HepG2 (cell line): Measurements from ENCODE around the gene KDM3A. TPM values are rescaled to one million over a fixed set of nuclear protein-coding genes. Genes with fewer than 3 reads are reported as not detected.

Source experiments
- ATAC-seq: fragments of 200-7000 bp; cut with Tn5 transposase; 3 replicates; pipeline ENCODE4 v1.9.1; 2020; ENCODE audit warnings: mild to moderate bottlenecking, moderate library complexity
- BruUV-seq: library from RNA; stranded (reverse); fragments of 400-500 nt; replicated peaks from 2 replicates; lab custom pipeline; 2021; lab: Mats Ljungman, UMichigan
- CTCF ChIA-PET: fragments of 300-600 bp; formaldehyde crosslinking; extraction: SDS; loops from one replicate; lab custom pipeline; 2021; ENCODE audit warnings: low total read pairs, inconsistent platforms, low intra/inter-chr PET ratio; lab: Yijun Ruan, JAX
- POLR2A ChIA-PET: fragments of 350-600 bp; sonication (Branson Sonifier 250); formaldehyde crosslinking; loops from one replicate; lab custom pipeline; 2020; ENCODE audit warnings: antibody characterized with exemption, inconsistent platforms; lab: Yijun Ruan, JAX
- DNase-seq: peaks from one replicate; pipeline ENCODE4 v3.0.0-alpha.2; 2015; ENCODE audit warnings: low spot score
- FAIRE-seq: peaks from 3 replicates; lab custom pipeline; 2011; peaks lifted over from hg19 to GRCh38; lab: Jason Lieb, UNC
- H2AFZ ChIP-seq: one replicate; pipeline ENCODE4 v1.6.1; 2011; ENCODE audit warnings: low read length, inconsistent platforms
- H3K27ac ChIP-seq: fragments of 300-600 bp; 3 replicates; pipeline ENCODE4 v1.8.0; 2011; ENCODE audit warnings: mixed run types, mild to moderate bottlenecking, mixed read lengths, low read length, inconsistent platforms; ENCODE audit not compliant: insufficient read depth; ENCODE audit errors: extremely low read length
- H3K27me3 ChIP-seq, 2 experiments: fragments of 200-600 bp in 1 of 2; 2 replicates in 1 of 2; 3 replicates in 1 of 2; pipeline versions ENCODE4 v1.6.0 to v1.8.0; 2011; ENCODE audit warnings: low read length in 2 of 2, mild to moderate bottlenecking in 2 of 2, moderate library complexity in 2 of 2, inconsistent platforms in 1 of 2; ENCODE audit not compliant: insufficient read depth in 2 of 2, control insufficient read depth in 1 of 2
- H3K36me3 ChIP-seq, 2 experiments: fragments of 200-600 bp in 1 of 2; replicated peaks in 1 of 2; 2 replicates in 1 of 2; 3 replicates in 1 of 2; pipeline versions ENCODE4 v1.5.1 to v1.8.0; 2011; ENCODE audit warnings: low read length in 2 of 2, inconsistent platforms in 1 of 2; ENCODE audit not compliant: insufficient read depth in 2 of 2, control insufficient read depth in 1 of 2
- H3K4me1 ChIP-seq: 2 replicates; pipeline ENCODE4 v1.5.1; 2012; ENCODE audit warnings: low read length, inconsistent platforms; ENCODE audit not compliant: insufficient read depth
- H3K4me2 ChIP-seq: 2 replicates; pipeline ENCODE4 v1.6.0; 2011; ENCODE audit warnings: low read depth, low read length, inconsistent platforms
- H3K4me3 ChIP-seq, 3 experiments: fragments of 200-600 bp in 1 of 3; sonication (generic), shearing (Covaris generic) in 1 of 3; replicated peaks in 1 of 3; 2 replicates each; pipeline ENCODE4 v1.5.1; 2011 to 2016; ENCODE audit warnings: low read length in 3 of 3, inconsistent platforms in 2 of 3, low read depth in 2 of 3, mild to moderate bottlenecking in 2 of 3, control low read depth in 1 of 3, mixed read lengths in 1 of 3; ENCODE audit not compliant: insufficient read depth in 1 of 3
- H3K79me2 ChIP-seq: one replicate; pipeline ENCODE4 v1.6.1; 2011; ENCODE audit warnings: low read length, inconsistent platforms; ENCODE audit not compliant: insufficient read depth
- H3K9ac ChIP-seq: 2 replicates; pipeline ENCODE4 v1.6.0; 2011; ENCODE audit warnings: mild to moderate bottlenecking, low read depth, low read length, inconsistent platforms; ENCODE audit not compliant: insufficient read depth
- H3K9me3 ChIP-seq: 2 replicates; pipeline ENCODE4 v1.5.1; 2012; ENCODE audit warnings: mild to moderate bottlenecking, low read length
- H4K20me1 ChIP-seq: 2 replicates; pipeline ENCODE4 v1.6.0; 2011; ENCODE audit warnings: inconsistent platforms, mild to moderate bottlenecking, low read length, moderate library complexity; ENCODE audit not compliant: insufficient read depth
- BRCA1 ChIP-seq: sonication (generic); formaldehyde crosslinking; IDR thresholded peaks from 2 replicates; pipeline ENCODE4 v1.4.0; 2020; ENCODE audit warnings: missing genetic modification reagents
- DRAP1 ChIP-seq: IDR thresholded peaks from 2 replicates; pipeline ENCODE4 v1.6.1; 2016; ENCODE audit warnings: missing genetic modification reagents, missing compliant biosample characterization
- FOXC1 ChIP-seq: sonication (generic); formaldehyde crosslinking; IDR thresholded peaks from 2 replicates; pipeline ENCODE4 v1.8.0; 2022; ENCODE audit warnings: mild to moderate bottlenecking, missing genetic modification reagents, borderline replicate concordance
- HOXA9 ChIP-seq: sonication (generic); formaldehyde crosslinking; IDR thresholded peaks from 2 replicates; pipeline ENCODE4 v1.8.1; 2022; ENCODE audit warnings: missing genetic modification reagents, mild to moderate bottlenecking, moderate library complexity, borderline replicate concordance
- JARID2 ChIP-seq: sonication (generic); formaldehyde crosslinking; IDR thresholded peaks from 2 replicates; pipeline ENCODE4 v1.8.1; 2023; ENCODE audit warnings: missing genetic modification reagents, inconsistent platforms; ENCODE audit not compliant: insufficient replicate concordance
- KMT2B ChIP-seq: IDR thresholded peaks from 2 replicates; pipeline ENCODE4 v1.6.1; 2016; ENCODE audit warnings: missing genetic modification reagents, missing compliant biosample characterization
- PBX2 ChIP-seq: IDR thresholded peaks from 2 replicates; pipeline ENCODE4 v1.6.1; 2016; ENCODE audit warnings: control low read depth
- TEAD3 ChIP-seq: optimal IDR thresholded peaks from 2 replicates; pipeline ENCODE3; 2016; ENCODE audit warnings: borderline replicate concordance
- ZBTB7A ChIP-seq: sonication (generic); formaldehyde crosslinking; IDR thresholded peaks from 2 replicates; pipeline ENCODE4 v1.8.0; 2022; ENCODE audit warnings: mild to moderate bottlenecking, missing genetic modification reagents
- ZMYM3 ChIP-seq: sonication (generic); formaldehyde crosslinking; IDR thresholded peaks from 2 replicates; pipeline ENCODE4 v1.5.1; 2020; ENCODE audit warnings: mild to moderate bottlenecking, missing genetic modification reagents
- ZNF546 ChIP-seq: sonication (generic); formaldehyde crosslinking; conservative IDR thresholded peaks from 2 replicates; pipeline ENCODE4 v1.8.1; 2023; ENCODE audit warnings: mild to moderate bottlenecking, missing genetic modification reagents
- ZNF766 ChIP-seq: sonication (generic); formaldehyde crosslinking; IDR thresholded peaks from 2 replicates; pipeline ENCODE4 v1.5.0; 2020; ENCODE audit warnings: missing genetic modification reagents, borderline replicate concordance
- ZNF777 ChIP-seq: sonication (generic); formaldehyde crosslinking; IDR thresholded peaks from 2 replicates; pipeline ENCODE4 v1.4.0; 2020; ENCODE audit warnings: missing genetic modification reagents
- ZSCAN25 ChIP-seq: sonication (generic); formaldehyde crosslinking; IDR thresholded peaks from 2 replicates; pipeline ENCODE4 v1.8.0; 2022; ENCODE audit warnings: mild to moderate bottlenecking, missing genetic modification reagents
- WGBS: methylation state at CpG from one replicate; pipeline ENCODE4 v1.1.6; 2017; ENCODE audit warnings: low lambda C conversion rate; 5-methylcytosine and 5-hydroxymethylcytosine counted together
- in situ Hi-C: cut with HindIII; loops from 2 replicates; pipeline ENCODE4 v1.10.0; 2017; ENCODE audit warnings: low pct_unique_long_range_greater_than_20kb; ENCODE audit not compliant: extremely low pct_ligation_motif_present
- intact Hi-C: fragments of 100-400 bp; cut with micrococcal nuclease; formaldehyde crosslinking; loops from one replicate; pipeline ENCODE4 v1.10.0; 2022; ENCODE audit not compliant: unreplicated experiment
- polyA plus RNA-seq, 8 experiments: library from polyadenylated mRNA; depleted of rRNA in 3 of 8; stranded (reverse) in 7 of 8; unstranded in 1 of 8; fragments of >200 nt; fragmentation: Illumina TruSeq in 4 of 8; extraction: Trizol in 4 of 8; gene quantifications; 2 replicates each; pipeline versions ENCODE4 v1.2.1 to v1.2.3, GENCODE V29; 2011 to 2016; ENCODE audit warnings: low read depth in 4 of 8, missing spikeins in 1 of 8, mixed read lengths in 1 of 8; ENCODE audit not compliant: insufficient read depth in 1 of 8
- total RNA-seq, 5 experiments: library from RNA; depleted of rRNA; stranded (reverse); fragments of >200 nt; fragmentation: Illumina TruSeq; extraction: Trizol; gene quantifications; 2 replicates each; pipeline ENCODE4 v1.2.3, GENCODE V29; 2016; ENCODE audit warnings: low read depth in 1 of 5
- TF ChIP-seq, protein P1 (sequence below): sonication (generic); formaldehyde crosslinking; IDR thresholded peaks from 2 replicates; pipeline ENCODE4 v1.4.0; 2020; ENCODE audit warnings: missing genetic modification reagents, borderline replicate concordance
- TF ChIP-seq, protein P2 (sequence below): sonication (generic); formaldehyde crosslinking; IDR thresholded peaks from 2 replicates; pipeline ENCODE4 v1.4.0; 2020; ENCODE audit warnings: missing genetic modification reagents

KDM3A gene
- total and polyA plus RNA-seq, 2 of the 13 experiments (the other 11 are each of a cell fraction or from before 2014, with no cell fraction given) = 21.0 to 70.2 TPM

GRCh38 chr2:86455181-86455580, 14.0 kb downstream of the KDM3A start (continued):
- TF ChIP-seq, protein P1, sequence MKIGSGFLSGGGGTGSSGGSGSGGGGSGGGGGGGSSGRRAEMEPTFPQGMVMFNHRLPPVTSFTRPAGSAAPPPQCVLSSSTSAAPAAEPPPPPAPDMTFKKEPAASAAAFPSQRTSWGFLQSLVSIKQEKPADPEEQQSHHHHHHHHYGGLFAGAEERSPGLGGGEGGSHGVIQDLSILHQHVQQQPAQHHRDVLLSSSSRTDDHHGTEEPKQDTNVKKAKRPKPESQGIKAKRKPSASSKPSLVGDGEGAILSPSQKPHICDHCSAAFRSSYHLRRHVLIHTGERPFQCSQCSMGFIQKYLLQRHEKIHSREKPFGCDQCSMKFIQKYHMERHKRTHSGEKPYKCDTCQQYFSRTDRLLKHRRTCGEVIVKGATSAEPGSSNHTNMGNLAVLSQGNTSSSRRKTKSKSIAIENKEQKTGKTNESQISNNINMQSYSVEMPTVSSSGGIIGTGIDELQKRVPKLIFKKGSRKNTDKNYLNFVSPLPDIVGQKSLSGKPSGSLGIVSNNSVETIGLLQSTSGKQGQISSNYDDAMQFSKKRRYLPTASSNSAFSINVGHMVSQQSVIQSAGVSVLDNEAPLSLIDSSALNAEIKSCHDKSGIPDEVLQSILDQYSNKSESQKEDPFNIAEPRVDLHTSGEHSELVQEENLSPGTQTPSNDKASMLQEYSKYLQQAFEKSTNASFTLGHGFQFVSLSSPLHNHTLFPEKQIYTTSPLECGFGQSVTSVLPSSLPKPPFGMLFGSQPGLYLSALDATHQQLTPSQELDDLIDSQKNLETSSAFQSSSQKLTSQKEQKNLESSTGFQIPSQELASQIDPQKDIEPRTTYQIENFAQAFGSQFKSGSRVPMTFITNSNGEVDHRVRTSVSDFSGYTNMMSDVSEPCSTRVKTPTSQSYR (CRISPR knock-in tag) = no peak
- TF ChIP-seq ZSCAN25 (CRISPR knock-in tag) (no peak), ZNF546 (CRISPR knock-in tag) (no peak), ZNF777 (no peak), JARID2 (CRISPR knock-in tag) (no peak)

- no peaks in the 10 kb centered on the region for H3K27me3 ChIP-seq
- no peak for DNase-seq
- no peaks in the 10 kb centered on the region; the same call in 1 of the 2 replicates for H4K20me1 ChIP-seq
- H3K9me3 ChIP-seq = no peaks in the 10 kb centered on the region
- no peak overlapping the region for H3K4me3 ChIP-seq
- peaks cover 2% of the 10 kb centered on the region for H3K79me2 ChIP-seq
- no peak overlapping the region for H2AFZ ChIP-seq
- no peak overlapping the region for H3K27ac ChIP-seq
- FAIRE-seq = no peak
- H3K36me3 ChIP-seq = peaks cover 51 to 96% of the 10 kb centered on the region in 2 experiments
- POLR2A ChIA-PET = no interaction called here
- intact Hi-C loops (no loop called here), in situ Hi-C loops (no loop called here)
- no peak overlapping the region for H3K9ac ChIP-seq
- no peak overlapping the region for H3K4me2 ChIP-seq
- no peaks in the 10 kb centered on the region for H3K4me1 ChIP-seq
- WGBS = 96% methylated on average over 3 of the region's 3 CpGs
- no peak for ATAC-seq
- CTCF ChIA-PET = no interaction called here
- BruUV-seq = no TSS peak
- TF ChIP-seq TEAD3 = no peak
- no peak for TF ChIP-seq HOXA9 (CRISPR knock-in tag)
- TF ChIP-seq FOXC1 (CRISPR knock-in tag) = no peak
- TF ChIP-seq, protein P2, sequence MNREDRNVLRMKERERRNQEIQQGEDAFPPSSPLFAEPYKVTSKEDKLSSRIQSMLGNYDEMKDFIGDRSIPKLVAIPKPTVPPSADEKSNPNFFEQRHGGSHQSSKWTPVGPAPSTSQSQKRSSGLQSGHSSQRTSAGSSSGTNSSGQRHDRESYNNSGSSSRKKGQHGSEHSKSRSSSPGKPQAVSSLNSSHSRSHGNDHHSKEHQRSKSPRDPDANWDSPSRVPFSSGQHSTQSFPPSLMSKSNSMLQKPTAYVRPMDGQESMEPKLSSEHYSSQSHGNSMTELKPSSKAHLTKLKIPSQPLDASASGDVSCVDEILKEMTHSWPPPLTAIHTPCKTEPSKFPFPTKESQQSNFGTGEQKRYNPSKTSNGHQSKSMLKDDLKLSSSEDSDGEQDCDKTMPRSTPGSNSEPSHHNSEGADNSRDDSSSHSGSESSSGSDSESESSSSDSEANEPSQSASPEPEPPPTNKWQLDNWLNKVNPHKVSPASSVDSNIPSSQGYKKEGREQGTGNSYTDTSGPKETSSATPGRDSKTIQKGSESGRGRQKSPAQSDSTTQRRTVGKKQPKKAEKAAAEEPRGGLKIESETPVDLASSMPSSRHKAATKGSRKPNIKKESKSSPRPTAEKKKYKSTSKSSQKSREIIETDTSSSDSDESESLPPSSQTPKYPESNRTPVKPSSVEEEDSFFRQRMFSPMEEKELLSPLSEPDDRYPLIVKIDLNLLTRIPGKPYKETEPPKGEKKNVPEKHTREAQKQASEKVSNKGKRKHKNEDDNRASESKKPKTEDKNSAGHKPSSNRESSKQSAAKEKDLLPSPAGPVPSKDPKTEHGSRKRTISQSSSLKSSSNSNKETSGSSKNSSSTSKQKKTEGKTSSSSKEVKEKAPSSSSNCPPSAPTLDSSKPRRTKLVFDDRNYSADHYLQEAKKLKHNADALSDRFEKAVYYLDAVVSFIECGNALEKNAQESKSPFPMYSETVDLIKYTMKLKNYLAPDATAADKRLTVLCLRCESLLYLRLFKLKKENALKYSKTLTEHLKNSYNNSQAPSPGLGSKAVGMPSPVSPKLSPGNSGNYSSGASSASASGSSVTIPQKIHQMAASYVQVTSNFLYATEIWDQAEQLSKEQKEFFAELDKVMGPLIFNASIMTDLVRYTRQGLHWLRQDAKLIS = no peak
- no peak for TF ChIP-seq DRAP1 (CRISPR knock-in tag)
- TF ChIP-seq KMT2B (CRISPR knock-in tag) = no peak
- no peak for TF ChIP-seq ZMYM3 (CRISPR knock-in tag)
- no peak for TF ChIP-seq BRCA1
- no peak for TF ChIP-seq PBX2
- TF ChIP-seq ZNF766 = no peak
- TF ChIP-seq ZBTB7A (CRISPR knock-in tag) = no peak
These were observed 20.0 kb downstream of the KDM3A start for GRCh38 chr2:86461042-86461743.
